RKO (cell line): ENCODE measurements around the gene RMRP.

Experiments used
- DNase-seq: peaks from one replicate; pipeline ENCODE4 v3.0.0-alpha.2; 2016; ENCODE audit warnings: low spot score

Gene RMRP

DNA sequence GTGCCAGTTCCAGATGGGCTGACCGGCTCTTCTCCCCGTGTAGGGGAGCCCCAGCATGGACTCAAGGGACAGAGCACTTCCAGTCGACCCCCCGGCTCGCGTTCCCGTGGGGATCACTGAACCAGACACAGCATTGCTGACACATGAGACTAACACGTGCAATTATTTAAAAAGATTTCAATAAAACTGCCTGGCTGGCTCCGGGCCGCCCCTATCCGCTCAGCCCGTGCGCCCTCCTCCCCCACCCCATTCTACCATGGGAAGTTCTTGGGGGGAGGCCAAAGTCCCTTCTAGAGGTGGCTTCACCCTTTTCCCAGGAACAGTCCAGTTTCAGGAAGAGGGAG, 48.0 kb downstream of the RMRP start:
- no peak for DNase-seq

DNA sequence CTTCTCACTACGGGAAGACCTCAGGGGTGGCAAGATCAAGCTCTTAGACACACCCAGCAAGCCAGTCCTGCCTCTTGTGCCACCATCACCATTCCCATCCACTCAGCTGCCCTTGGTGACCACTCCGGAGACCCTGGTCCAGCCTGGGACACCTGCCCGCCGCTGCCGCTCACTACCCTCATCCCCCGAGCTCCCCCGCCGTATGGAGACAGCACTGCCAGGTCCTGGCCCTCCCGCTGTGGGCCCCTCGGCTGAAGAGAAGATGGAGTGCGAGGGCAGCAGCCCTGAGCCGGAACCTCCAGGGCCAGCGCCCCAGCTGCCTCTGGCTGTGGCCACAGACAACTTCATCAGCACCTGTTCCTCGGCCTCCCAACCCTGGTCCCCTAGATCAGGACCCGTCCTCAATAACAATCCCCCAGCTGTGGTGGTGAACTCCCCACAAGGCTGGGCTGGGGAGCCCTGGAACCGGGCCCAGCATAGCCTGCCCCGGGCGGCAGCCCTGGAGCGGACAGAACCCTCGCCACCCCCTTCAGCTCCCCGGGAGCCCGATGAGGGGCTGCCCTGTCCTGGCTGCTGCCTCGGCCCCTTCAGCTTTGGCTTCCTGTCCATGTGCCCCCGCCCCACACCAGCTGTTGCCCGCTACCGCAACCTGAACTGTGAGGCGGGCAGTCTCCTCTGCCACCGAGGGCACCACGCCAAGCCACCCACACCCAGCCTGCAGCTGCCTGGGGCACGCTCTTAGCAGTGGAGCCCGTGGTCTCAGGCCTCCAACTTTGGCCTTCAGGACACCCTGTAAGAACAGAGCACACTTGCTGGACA, 48.6 kb downstream of the RMRP start:
- DNase-seq: no peak

DNA sequence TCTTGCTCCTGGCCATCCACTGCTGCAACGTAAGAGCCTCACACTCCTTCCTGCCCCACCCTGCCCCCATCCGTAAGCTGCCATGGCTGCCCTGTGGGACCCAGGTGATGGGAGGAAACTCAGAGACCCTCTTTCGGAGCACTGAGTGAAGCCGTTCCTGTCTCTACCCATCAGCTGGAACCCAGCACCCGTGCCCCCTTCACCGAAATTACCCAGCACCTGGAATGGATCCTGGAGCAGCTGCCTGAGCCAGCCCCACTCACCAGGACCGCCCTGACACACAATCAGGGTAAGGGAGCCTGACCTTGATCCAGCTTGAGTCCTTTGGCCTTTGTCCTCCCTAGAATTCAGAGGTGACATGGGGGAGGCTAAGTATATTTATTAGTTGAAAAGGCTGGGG, 49.6 kb downstream of the RMRP start:
- DNase-seq: no peak
